Panc1 (cell line): ENCODE results near the gene SLC9A4. TPM values are rescaled to one million over a fixed set of nuclear protein-coding genes. Genes with fewer than 3 reads are reported as not detected.

Experiments used
- ATAC-seq: fragments of 200-7000 bp; cut with Tn5 transposase; 2 replicates; pipeline ENCODE4 v1.9.1; 2020; ENCODE audit warnings: mild to moderate bottlenecking, moderate library complexity
- BruUV-seq: library from RNA; stranded (reverse); fragments of 400-500 nt; replicated peaks from 2 replicates; lab custom pipeline; 2021; lab: Mats Ljungman, UMichigan
- CTCF ChIA-PET: fragments of 300-600 bp; sonication (Branson Sonifier 250); formaldehyde crosslinking; loops from one replicate; lab custom pipeline; 2022; ENCODE audit warnings: antibody characterized with exemption; lab: Charles Lee
- POLR2A ChIA-PET: fragments of 300-600 bp; sonication (Branson Sonifier 250); formaldehyde crosslinking; loops from one replicate; lab custom pipeline; 2022; ENCODE audit warnings: antibody characterized with exemption; lab: Charles Lee
- DNase-seq: peaks from one replicate; pipeline ENCODE4 v3.0.0-alpha.2; 2010; ENCODE audit warnings: low read depth, low spot score
- H3K27ac ChIP-seq: 2 replicates; pipeline ENCODE4 v1.5.1; 2011; ENCODE audit warnings: mild to moderate bottlenecking, low read length, inconsistent platforms
- H3K27me3 ChIP-seq: fragments of 200-500 bp; sonication (Bioruptor generic); 2 replicates; pipeline ENCODE4 v1.6.0; 2014; ENCODE audit warnings: low read length, inconsistent platforms; ENCODE audit not compliant: control insufficient read depth, insufficient read depth
- H3K36me3 ChIP-seq: fragments of 200-500 bp; sonication (Bioruptor generic); 2 replicates; pipeline ENCODE4 v1.5.1; 2014; ENCODE audit warnings: inconsistent platforms, mild to moderate bottlenecking, low read length, moderate library complexity; ENCODE audit not compliant: control insufficient read depth, insufficient read depth
- H3K4me1 ChIP-seq: 2 replicates; pipeline ENCODE4 v1.5.1; 2011; ENCODE audit warnings: inconsistent platforms, mild to moderate bottlenecking, low read length, moderate library complexity; ENCODE audit not compliant: control insufficient read depth, insufficient read depth
- H3K4me3 ChIP-seq, 2 experiments: 2 replicates each; pipeline ENCODE4 v1.5.1; 2011 to 2012; ENCODE audit warnings: low read depth in 2 of 2, low read length in 2 of 2, mild to moderate bottlenecking in 2 of 2, inconsistent platforms in 1 of 2, moderate library complexity in 1 of 2
- H3K9me3 ChIP-seq: fragments of 200-500 bp; sonication (Bioruptor generic); 2 replicates; pipeline ENCODE4 v1.5.1; 2014; ENCODE audit warnings: low read depth, mild to moderate bottlenecking, inconsistent platforms, low read length, moderate library complexity; ENCODE audit not compliant: control insufficient read depth, insufficient read depth
- CTCF ChIP-seq: fragments of 450-650 bp; IDR thresholded peaks from 2 replicates; pipeline ENCODE4 v1.5.1; 2017; ENCODE audit warnings: mild to moderate bottlenecking
- POLR2AphosphoS5 ChIP-seq: IDR thresholded peaks from 2 replicates; pipeline ENCODE4 v1.6.1; 2012; ENCODE audit warnings: mild to moderate bottlenecking, low read depth, low read length, moderate library complexity
- REST ChIP-seq, 2 experiments: IDR thresholded peaks; 2 replicates each; pipeline ENCODE4 v1.6.1; 2011 to 2012; ENCODE audit warnings: low read depth in 2 of 2, control low read depth in 1 of 2, low read length in 1 of 2, mild to moderate bottlenecking in 1 of 2, moderate library complexity in 1 of 2; ENCODE audit not compliant: insufficient read depth in 1 of 2
- SIN3A ChIP-seq: IDR thresholded peaks from 2 replicates; pipeline ENCODE4 v1.6.1; 2012; ENCODE audit warnings: low read depth, mild to moderate bottlenecking, low read length, moderate library complexity, borderline replicate concordance; ENCODE audit not compliant: insufficient read depth
- TCF7L2 ChIP-seq: IDR thresholded peaks from 2 replicates; pipeline ENCODE4 v1.6.1; 2011; ENCODE audit warnings: mild to moderate bottlenecking, low read depth, low read length, inconsistent platforms
- in situ Hi-C: cut with HindIII; loops from 2 replicates; pipeline ENCODE4 v1.10.0; 2016; ENCODE audit warnings: low sequenced_read_pairs, low pct_unique_long_range_greater_than_20kb
- intact Hi-C: fragments of 100-400 bp; cut with micrococcal nuclease; formaldehyde crosslinking; loops from one replicate; pipeline ENCODE4 v1.10.0; 2022; ENCODE audit not compliant: unreplicated experiment
- total RNA-seq: library from RNA; stranded (reverse); gene quantifications from one replicate; pipeline ENCODE4 v1.2.1, GENCODE V29; 2021; ENCODE audit not compliant: unreplicated experiment

The SLC9A4 gene
- total RNA-seq, 1 experiment from 2014 or later, result not detected

- CTCF ChIA-PET, result no interaction called here
- H3K36me3 ChIP-seq, result no peaks in the 10 kb centered on the region
- in situ Hi-C loops, result no loop called here
- DNase-seq, result no peak
- TF ChIP-seq CTCF (no peak), TCF7L2 (no peak), REST (IDR thresholded peaks at IDR 0.05; ENCODE audit: insufficient read depth in 1 of 2, low read depth in 2 of 2, low read length in 1 of 2) (no peak), POLR2AphosphoS5 (no peak), SIN3A (no peak)
- no peak for ATAC-seq
- intact Hi-C loops, result no loop called here
- POLR2A ChIA-PET, result no interaction called here
- H3K27ac ChIP-seq, result no peak overlapping the region
- H3K4me3 ChIP-seq, result no peak overlapping the region
- BruUV-seq, result no TSS peak
- H3K9me3 ChIP-seq, result no peaks in the 10 kb centered on the region
- no peaks in the 10 kb centered on the region for H3K27me3 ChIP-seq
- H3K4me1 ChIP-seq, result no peaks in the 10 kb centered on the region
These were observed 25.4 kb downstream of the SLC9A4 start for GRCh38 chr2:102498414-102498813.

- TF ChIP-seq POLR2AphosphoS5, result no peak
- no peak for TF ChIP-seq TCF7L2
- TF ChIP-seq CTCF, result no peak
- TF ChIP-seq SIN3A, result no peak
- TF ChIP-seq REST (IDR thresholded peaks at IDR 0.05; ENCODE audit: insufficient read depth in 1 of 2, low read depth in 2 of 2, low read length in 1 of 2), result no peak
- POLR2A ChIA-PET, result no interaction called here
- Histone ChIP-seq H3K4me3 (no peak overlapping the region), H3K9me3 (no peaks in the 10 kb centered on the region), H3K27ac (no peak overlapping the region), H3K36me3 (no peaks in the 10 kb centered on the region), H3K27me3 (no peaks in the 10 kb centered on the region; the same call in 1 of the 2 replicates), H3K4me1 (no peaks in the 10 kb centered on the region)
- in situ Hi-C loops, result no loop called here
- DNase-seq, result no peak
- intact Hi-C loops, result no loop called here
- no TSS peak for BruUV-seq
- CTCF ChIA-PET, result no interaction called here
- no peak for ATAC-seq
These were observed 26.5 kb downstream of the SLC9A4 start for GRCh38 chr2:102499558-102499957.
